Panc1 (cell line): ENCODE measurements around the gene ZGRF1. TPM values are rescaled to one million over a fixed set of nuclear protein-coding genes. Genes with fewer than 3 reads are reported as not detected.
"Not testable (repeated sequence)": the region's sequence is repeated elsewhere in the genome, so short reads cannot be mapped to it uniquely, and the experiment has no call there.

Experiments
- ATAC-seq: fragments of 200-7000 bp; cut with Tn5 transposase; 2 replicates; pipeline ENCODE4 v1.9.1; 2020; ENCODE audit warnings: mild to moderate bottlenecking, moderate library complexity
- BruUV-seq: library from RNA; stranded (reverse); fragments of 400-500 nt; replicated peaks from 2 replicates; lab custom pipeline; 2021; lab: Mats Ljungman, UMichigan
- CTCF ChIA-PET: fragments of 300-600 bp; sonication (Branson Sonifier 250); formaldehyde crosslinking; loops from one replicate; lab custom pipeline; 2022; ENCODE audit warnings: antibody characterized with exemption; lab: Charles Lee
- POLR2A ChIA-PET: fragments of 300-600 bp; sonication (Branson Sonifier 250); formaldehyde crosslinking; loops from one replicate; lab custom pipeline; 2022; ENCODE audit warnings: antibody characterized with exemption; lab: Charles Lee
- DNase-seq: peaks from one replicate; pipeline ENCODE4 v3.0.0-alpha.2; 2010; ENCODE audit warnings: low read depth, low spot score
- H3K27ac ChIP-seq: 2 replicates; pipeline ENCODE4 v1.5.1; 2011; ENCODE audit warnings: mild to moderate bottlenecking, low read length, inconsistent platforms
- H3K27me3 ChIP-seq: fragments of 200-500 bp; sonication (Bioruptor generic); 2 replicates; pipeline ENCODE4 v1.6.0; 2014; ENCODE audit warnings: low read length, inconsistent platforms; ENCODE audit not compliant: control insufficient read depth, insufficient read depth
- H3K36me3 ChIP-seq: fragments of 200-500 bp; sonication (Bioruptor generic); 2 replicates; pipeline ENCODE4 v1.5.1; 2014; ENCODE audit warnings: inconsistent platforms, mild to moderate bottlenecking, low read length, moderate library complexity; ENCODE audit not compliant: control insufficient read depth, insufficient read depth
- H3K4me1 ChIP-seq: 2 replicates; pipeline ENCODE4 v1.5.1; 2011; ENCODE audit warnings: inconsistent platforms, mild to moderate bottlenecking, low read length, moderate library complexity; ENCODE audit not compliant: control insufficient read depth, insufficient read depth
- H3K4me3 ChIP-seq, 2 experiments: 2 replicates each; pipeline ENCODE4 v1.5.1; 2011 to 2012; ENCODE audit warnings: low read depth in 2 of 2, low read length in 2 of 2, mild to moderate bottlenecking in 2 of 2, inconsistent platforms in 1 of 2, moderate library complexity in 1 of 2
- H3K9me3 ChIP-seq: fragments of 200-500 bp; sonication (Bioruptor generic); 2 replicates; pipeline ENCODE4 v1.5.1; 2014; ENCODE audit warnings: low read depth, mild to moderate bottlenecking, inconsistent platforms, low read length, moderate library complexity; ENCODE audit not compliant: control insufficient read depth, insufficient read depth
- CTCF ChIP-seq: fragments of 450-650 bp; IDR thresholded peaks from 2 replicates; pipeline ENCODE4 v1.5.1; 2017; ENCODE audit warnings: mild to moderate bottlenecking
- POLR2AphosphoS5 ChIP-seq: IDR thresholded peaks from 2 replicates; pipeline ENCODE4 v1.6.1; 2012; ENCODE audit warnings: mild to moderate bottlenecking, low read depth, low read length, moderate library complexity
- REST ChIP-seq, 2 experiments: IDR thresholded peaks; 2 replicates each; pipeline ENCODE4 v1.6.1; 2011 to 2012; ENCODE audit warnings: low read depth in 2 of 2, control low read depth in 1 of 2, low read length in 1 of 2, mild to moderate bottlenecking in 1 of 2, moderate library complexity in 1 of 2; ENCODE audit not compliant: insufficient read depth in 1 of 2
- SIN3A ChIP-seq: IDR thresholded peaks from 2 replicates; pipeline ENCODE4 v1.6.1; 2012; ENCODE audit warnings: low read depth, mild to moderate bottlenecking, low read length, moderate library complexity, borderline replicate concordance; ENCODE audit not compliant: insufficient read depth
- TCF7L2 ChIP-seq: IDR thresholded peaks from 2 replicates; pipeline ENCODE4 v1.6.1; 2011; ENCODE audit warnings: mild to moderate bottlenecking, low read depth, low read length, inconsistent platforms
- in situ Hi-C: cut with HindIII; loops from 2 replicates; pipeline ENCODE4 v1.10.0; 2016; ENCODE audit warnings: low sequenced_read_pairs, low pct_unique_long_range_greater_than_20kb
- intact Hi-C: fragments of 100-400 bp; cut with micrococcal nuclease; formaldehyde crosslinking; loops from one replicate; pipeline ENCODE4 v1.10.0; 2022; ENCODE audit not compliant: unreplicated experiment
- total RNA-seq: library from RNA; stranded (reverse); gene quantifications from one replicate; pipeline ENCODE4 v1.2.1, GENCODE V29; 2021; ENCODE audit not compliant: unreplicated experiment

The ZGRF1 gene
- total RNA-seq, 1 experiment from 2014 or later, result 7.4 TPM

- TF ChIP-seq CTCF (no peak), SIN3A (no peak), REST (IDR thresholded peaks at IDR 0.05; ENCODE audit: insufficient read depth in 1 of 2, low read depth in 2 of 2, low read length in 1 of 2) (no peak), POLR2AphosphoS5 (no peak), TCF7L2 (no peak)
- no peaks in the 10 kb centered on the region for H3K9me3 ChIP-seq
- in situ Hi-C loops, result no loop called here
- no peaks in the 10 kb centered on the region for H3K4me1 ChIP-seq
- DNase-seq (no peak), ATAC-seq (no peak)
- no TSS peak for BruUV-seq
- peak overlapping the region in 1 of 2 experiments; percentile 34; a peak in 3 of 4 replicates for H3K4me3 ChIP-seq
- intact Hi-C loops, result no loop called here
- CTCF ChIA-PET, result no interaction called here
- no peak overlapping the region for H3K27ac ChIP-seq
- POLR2A ChIA-PET, result no interaction called here
- H3K27me3 ChIP-seq, result peaks cover 20% of the 10 kb centered on the region
- no peaks in the 10 kb centered on the region for H3K36me3 ChIP-seq
Measured at GRCh38 chr4:112523008-112523721, 113.5 kb downstream of the ZGRF1 start.

- H3K27me3 ChIP-seq, result peaks cover 26% of the 10 kb centered on the region
- H3K4me3 ChIP-seq, ATAC-seq, BruUV-seq, H3K9me3 ChIP-seq, H3K4me1 ChIP-seq, H3K27ac ChIP-seq, POLR2A ChIA-PET, in situ Hi-C loops, H3K36me3 ChIP-seq, intact Hi-C loops, DNase-seq, CTCF ChIA-PET: not testable (repeated sequence)
Measured at GRCh38 chr4:112522431-112522830, 114.3 kb downstream of the ZGRF1 start.
